Neural cell (in vitro differentiated cells): ENCODE data around the gene FILIP1. TPM values are rescaled to one million over a fixed set of nuclear protein-coding genes. Genes with fewer than 3 reads are reported as not detected.

Experiments used
- H2AFZ ChIP-seq: fragments of 200-600, 300-800 bp; sonication (generic), shearing (Covaris generic); 2 replicates; pipeline ENCODE4 v1.6.0; 2014; ENCODE audit warnings: low read depth, mild to moderate bottlenecking, antibody characterized with exemption, low read length, moderate library complexity
- H3F3A ChIP-seq: fragments of 200-600 bp; shearing (Covaris generic); 2 replicates; pipeline ENCODE4 v1.6.1; 2016; ENCODE audit warnings: mild to moderate bottlenecking, moderate library complexity, mixed read lengths, antibody characterized with exemption, low read length; ENCODE audit not compliant: insufficient read depth, poor library complexity, severe bottlenecking
- H3K27ac ChIP-seq: fragments of 200-600, 300-800 bp; sonication (generic), shearing (Covaris generic); 2 replicates; pipeline ENCODE4 v1.5.1; 2014; ENCODE audit warnings: mild to moderate bottlenecking, low read length, moderate library complexity
- H3K27me3 ChIP-seq: fragments of 300-800, 200-600 bp; sonication (generic), shearing (Covaris generic); 2 replicates; pipeline ENCODE4 v1.6.0; 2014; ENCODE audit warnings: mild to moderate bottlenecking, low read depth, low read length, moderate library complexity; ENCODE audit not compliant: insufficient read depth
- H3K36me3 ChIP-seq: fragments of 300-800, 200-600 bp; sonication (generic), shearing (Covaris generic); 2 replicates; pipeline ENCODE4 v1.5.1; 2014; ENCODE audit warnings: mild to moderate bottlenecking, antibody characterized with exemption, low read length, moderate library complexity; ENCODE audit not compliant: insufficient read depth
- H3K4me2 ChIP-seq: fragments of 300-800, 200-600 bp; sonication (generic), shearing (Covaris generic); 2 replicates; pipeline ENCODE4 v1.6.0; 2014; ENCODE audit warnings: mild to moderate bottlenecking, low read length
- H3K4me3 ChIP-seq: fragments of 300-800, 200-600 bp; sonication (generic), shearing (Covaris generic); 2 replicates; pipeline ENCODE4 v1.5.1; 2014; ENCODE audit warnings: mild to moderate bottlenecking, low read length, moderate library complexity
- H3K79me2 ChIP-seq: fragments of 200-600 bp; shearing (Covaris generic); replicated peaks from 2 replicates; pipeline ENCODE4 v1.6.0; 2014; ENCODE audit warnings: mild to moderate bottlenecking, low read length, moderate library complexity; ENCODE audit not compliant: insufficient read depth
- H3K9ac ChIP-seq: fragments of 300-800, 200-600 bp; sonication (generic), shearing (Covaris generic); 2 replicates; pipeline ENCODE4 v1.6.1; 2016; ENCODE audit warnings: mild to moderate bottlenecking, low read length, mixed read lengths
- H3K9me2 ChIP-seq: fragments of 200-600 bp; shearing (Covaris generic); 2 replicates; pipeline ENCODE4 v1.6.1; 2016; ENCODE audit warnings: mild to moderate bottlenecking, low read length, mixed read lengths; ENCODE audit not compliant: insufficient read depth
- H3K9me3 ChIP-seq: fragments of 200-600, 300-800 bp; sonication (generic), shearing (Covaris generic); 2 replicates; pipeline ENCODE4 v1.6.1; 2016; ENCODE audit warnings: mild to moderate bottlenecking, mixed run types, low read length, moderate library complexity, mixed read lengths
- H4K20me1 ChIP-seq: fragments of 200-600 bp; shearing (Covaris generic); 2 replicates; pipeline ENCODE4 v1.6.1; 2016; ENCODE audit warnings: mild to moderate bottlenecking, mixed run types; ENCODE audit not compliant: insufficient read depth
- EP300 ChIP-seq: fragments of 450-650 bp; conservative IDR thresholded peaks from 2 replicates; pipeline ENCODE4 v1.6.1; 2014; ENCODE audit warnings: antibody characterized with exemption, mild to moderate bottlenecking, moderate library complexity; ENCODE audit not compliant: poor library complexity, severe bottlenecking
- EZH2 ChIP-seq: fragments of 200-600, 300-800 bp; shearing (Covaris generic), sonication (generic); IDR thresholded peaks from 2 replicates; pipeline ENCODE4 v1.6.1; 2014; ENCODE audit warnings: antibody characterized with exemption, low read length, borderline replicate concordance, mild to moderate bottlenecking; ENCODE audit not compliant: insufficient read depth, poor library complexity, severe bottlenecking
- MXI1 ChIP-seq: fragments of 450-650 bp; conservative IDR thresholded peaks from 2 replicates; pipeline ENCODE4 v1.6.1; 2014; ENCODE audit warnings: antibody characterized with exemption, mild to moderate bottlenecking; ENCODE audit not compliant: poor library complexity, severe bottlenecking
- POLR2AphosphoS5 ChIP-seq: IDR thresholded peaks from 2 replicates; pipeline ENCODE4 v1.6.1; 2012
- RAD21 ChIP-seq: fragments of 450-650 bp; conservative IDR thresholded peaks from 2 replicates; pipeline ENCODE4 v1.6.1; 2014; ENCODE audit warnings: antibody characterized with exemption, mild to moderate bottlenecking, moderate library complexity
- SMC3 ChIP-seq: fragments of 450-650 bp; conservative IDR thresholded peaks from 2 replicates; pipeline ENCODE4 v1.6.1; 2014; ENCODE audit warnings: antibody characterized with exemption, mild to moderate bottlenecking, moderate library complexity; ENCODE audit not compliant: poor library complexity
- TAF1 ChIP-seq: IDR thresholded peaks from 2 replicates; pipeline ENCODE4 v1.6.1; 2012; ENCODE audit warnings: low read depth
- polyA plus RNA-seq: library from polyadenylated mRNA; depleted of rRNA; stranded (reverse); fragments of >200 nt; gene quantifications from 2 replicates; pipeline ENCODE4 v1.2.3, GENCODE V29; 2014
- TF ChIP-seq, protein P1 (sequence below): IDR thresholded peaks from 2 replicates; pipeline ENCODE4 v1.6.1; 2012; ENCODE audit warnings: borderline replicate concordance
- TF ChIP-seq, protein P2 (sequence below): fragments of 450-650 bp; IDR thresholded peaks from 2 replicates; pipeline ENCODE4 v1.5.1; 2014; ENCODE audit warnings: antibody characterized with exemption, mild to moderate bottlenecking, moderate library complexity; ENCODE audit not compliant: poor library complexity, severe bottlenecking

Gene FILIP1
- polyA plus RNA-seq, 1 donor from 2014 or later = 1.4 TPM

DNA sequence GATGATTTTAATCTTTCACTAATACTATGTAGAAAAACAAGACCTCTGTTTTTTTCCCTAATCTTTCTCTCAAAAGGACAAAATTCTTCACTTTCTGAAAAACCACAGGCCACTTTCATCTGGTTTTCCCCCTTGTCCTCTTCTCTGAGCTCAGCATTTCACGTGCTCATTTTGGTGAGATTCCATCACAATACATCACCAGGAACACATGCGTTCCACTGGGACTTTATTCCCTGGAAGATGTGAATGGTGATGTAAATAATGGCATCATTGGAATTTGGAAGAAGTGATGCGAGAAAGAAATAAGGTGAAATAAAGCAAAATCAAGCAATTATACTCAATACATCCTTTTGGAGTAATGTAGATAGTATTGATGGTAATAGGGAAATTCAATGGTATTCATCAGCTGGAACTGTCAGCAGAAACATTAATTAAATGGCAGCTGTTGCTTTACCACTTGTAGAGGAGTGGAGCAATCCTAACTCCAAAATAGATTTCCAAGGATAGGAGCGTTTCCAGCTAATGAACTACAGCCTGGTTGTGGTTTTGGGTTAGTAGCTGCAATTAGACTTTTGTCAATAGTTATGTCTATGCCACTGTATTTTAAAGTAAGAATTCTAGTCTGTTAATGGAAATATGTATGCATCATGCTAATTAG, 11.5 kb downstream of the FILIP1 start:
- H3K36me3 ChIP-seq = no peaks in the 10 kb centered on the region
- H2AFZ ChIP-seq = no peak overlapping the region
- no peaks in the 10 kb centered on the region for H4K20me1 ChIP-seq
- H3K27ac ChIP-seq = no peak overlapping the region
- no peaks in the 10 kb centered on the region for H3K27me3 ChIP-seq
- no peak overlapping the region for H3K9ac ChIP-seq
- no peaks in the 10 kb centered on the region for H3K79me2 ChIP-seq
- TF ChIP-seq, protein P1, sequence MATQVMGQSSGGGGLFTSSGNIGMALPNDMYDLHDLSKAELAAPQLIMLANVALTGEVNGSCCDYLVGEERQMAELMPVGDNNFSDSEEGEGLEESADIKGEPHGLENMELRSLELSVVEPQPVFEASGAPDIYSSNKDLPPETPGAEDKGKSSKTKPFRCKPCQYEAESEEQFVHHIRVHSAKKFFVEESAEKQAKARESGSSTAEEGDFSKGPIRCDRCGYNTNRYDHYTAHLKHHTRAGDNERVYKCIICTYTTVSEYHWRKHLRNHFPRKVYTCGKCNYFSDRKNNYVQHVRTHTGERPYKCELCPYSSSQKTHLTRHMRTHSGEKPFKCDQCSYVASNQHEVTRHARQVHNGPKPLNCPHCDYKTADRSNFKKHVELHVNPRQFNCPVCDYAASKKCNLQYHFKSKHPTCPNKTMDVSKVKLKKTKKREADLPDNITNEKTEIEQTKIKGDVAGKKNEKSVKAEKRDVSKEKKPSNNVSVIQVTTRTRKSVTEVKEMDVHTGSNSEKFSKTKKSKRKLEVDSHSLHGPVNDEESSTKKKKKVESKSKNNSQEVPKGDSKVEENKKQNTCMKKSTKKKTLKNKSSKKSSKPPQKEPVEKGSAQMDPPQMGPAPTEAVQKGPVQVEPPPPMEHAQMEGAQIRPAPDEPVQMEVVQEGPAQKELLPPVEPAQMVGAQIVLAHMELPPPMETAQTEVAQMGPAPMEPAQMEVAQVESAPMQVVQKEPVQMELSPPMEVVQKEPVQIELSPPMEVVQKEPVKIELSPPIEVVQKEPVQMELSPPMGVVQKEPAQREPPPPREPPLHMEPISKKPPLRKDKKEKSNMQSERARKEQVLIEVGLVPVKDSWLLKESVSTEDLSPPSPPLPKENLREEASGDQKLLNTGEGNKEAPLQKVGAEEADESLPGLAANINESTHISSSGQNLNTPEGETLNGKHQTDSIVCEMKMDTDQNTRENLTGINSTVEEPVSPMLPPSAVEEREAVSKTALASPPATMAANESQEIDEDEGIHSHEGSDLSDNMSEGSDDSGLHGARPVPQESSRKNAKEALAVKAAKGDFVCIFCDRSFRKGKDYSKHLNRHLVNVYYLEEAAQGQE = no peak
- no peak for TF ChIP-seq EZH2
- TF ChIP-seq TAF1 = no peak
- no peak for TF ChIP-seq EP300
- TF ChIP-seq SMC3 = no peak
- TF ChIP-seq MXI1 = no peak
- no peak for TF ChIP-seq RAD21
- no peak for TF ChIP-seq POLR2AphosphoS5
- TF ChIP-seq, protein P2, sequence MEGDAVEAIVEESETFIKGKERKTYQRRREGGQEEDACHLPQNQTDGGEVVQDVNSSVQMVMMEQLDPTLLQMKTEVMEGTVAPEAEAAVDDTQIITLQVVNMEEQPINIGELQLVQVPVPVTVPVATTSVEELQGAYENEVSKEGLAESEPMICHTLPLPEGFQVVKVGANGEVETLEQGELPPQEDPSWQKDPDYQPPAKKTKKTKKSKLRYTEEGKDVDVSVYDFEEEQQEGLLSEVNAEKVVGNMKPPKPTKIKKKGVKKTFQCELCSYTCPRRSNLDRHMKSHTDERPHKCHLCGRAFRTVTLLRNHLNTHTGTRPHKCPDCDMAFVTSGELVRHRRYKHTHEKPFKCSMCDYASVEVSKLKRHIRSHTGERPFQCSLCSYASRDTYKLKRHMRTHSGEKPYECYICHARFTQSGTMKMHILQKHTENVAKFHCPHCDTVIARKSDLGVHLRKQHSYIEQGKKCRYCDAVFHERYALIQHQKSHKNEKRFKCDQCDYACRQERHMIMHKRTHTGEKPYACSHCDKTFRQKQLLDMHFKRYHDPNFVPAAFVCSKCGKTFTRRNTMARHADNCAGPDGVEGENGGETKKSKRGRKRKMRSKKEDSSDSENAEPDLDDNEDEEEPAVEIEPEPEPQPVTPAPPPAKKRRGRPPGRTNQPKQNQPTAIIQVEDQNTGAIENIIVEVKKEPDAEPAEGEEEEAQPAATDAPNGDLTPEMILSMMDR = no peak
- no peaks in the 10 kb centered on the region for H3K9me3 ChIP-seq
- H3K4me3 ChIP-seq = no peak overlapping the region
- H3F3A ChIP-seq = no peaks in the 10 kb centered on the region
- no peak overlapping the region for H3K4me2 ChIP-seq
- no peaks in the 10 kb centered on the region for H3K9me2 ChIP-seq

DNA sequence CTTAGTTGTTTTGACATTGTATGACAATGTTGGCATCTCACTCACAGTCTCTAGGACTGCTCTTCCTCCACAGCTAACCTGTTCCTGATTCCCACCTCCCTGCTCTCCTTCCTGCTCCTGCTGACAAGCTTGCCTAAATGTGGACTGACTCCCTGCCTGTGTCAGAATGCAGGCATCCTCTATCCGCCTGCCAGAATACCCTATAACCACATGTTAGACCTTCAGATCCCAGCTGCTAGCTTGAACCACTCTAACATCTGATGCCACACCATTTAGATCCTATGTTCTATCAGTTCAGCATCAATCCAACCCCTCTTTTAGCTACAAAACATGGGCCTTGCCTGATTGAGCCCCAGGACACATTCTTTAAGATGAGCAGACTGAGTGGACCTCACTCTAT, 12.2 kb downstream of the FILIP1 start:
- Histone ChIP-seq H4K20me1 (no peaks in the 10 kb centered on the region), H3K27me3 (no peaks in the 10 kb centered on the region), H3K4me2 (no peak overlapping the region), H3K36me3 (no peaks in the 10 kb centered on the region), H3K9me3 (no peaks in the 10 kb centered on the region), H3F3A (no peaks in the 10 kb centered on the region), H2AFZ (no peak overlapping the region), H3K4me3 (no peak overlapping the region), H3K27ac (no peak overlapping the region), H3K9ac (no peak overlapping the region), H3K9me2 (no peaks in the 10 kb centered on the region), H3K79me2 (no peaks in the 10 kb centered on the region)
- TF ChIP-seq TAF1 (no peak), POLR2AphosphoS5 (no peak)
- TF ChIP-seq, protein P2 = no peak
